Left ventricle myocardium inferior (tissue), 1 donor: ENCODE results near the gene SPOUT1. TPM values are rescaled to one million over a fixed set of nuclear protein-coding genes. Genes with fewer than 3 reads are reported as not detected.
"Not testable (repeated sequence)": the region's sequence is repeated elsewhere in the genome, so short reads cannot be mapped to it uniquely, and the experiment has no call there.

ENCODE experiments used
- DNase-seq: peaks from one replicate; pipeline ENCODE4 v3.0.0-alpha.2; 2020
- H3K27ac ChIP-seq: fragments of 200-600 bp; replicated peaks from 2 replicates; pipeline ENCODE4 v1.8.0; 2021
- H3K27me3 ChIP-seq: fragments of 200-600 bp; 2 replicates; pipeline ENCODE4 v1.8.0; 2021; ENCODE audit warnings: low read depth
- H3K36me3 ChIP-seq: fragments of 200-600 bp; 2 replicates; pipeline ENCODE4 v1.8.0; 2021
- H3K4me1 ChIP-seq: fragments of 200-600 bp; 2 replicates; pipeline ENCODE4 v1.8.0; 2021
- H3K4me3 ChIP-seq: fragments of 200-600 bp; 2 replicates; pipeline ENCODE4 v1.8.0; 2021; ENCODE audit warnings: mild to moderate bottlenecking, moderate library complexity
- H3K9me3 ChIP-seq: fragments of 200-600 bp; replicated peaks from 2 replicates; pipeline ENCODE4 v1.8.0; 2021
- CTCF ChIP-seq: fragments of 200-600 bp; IDR thresholded peaks from 2 replicates; pipeline ENCODE4 v1.8.0; 2021; ENCODE audit warnings: antibody characterized with exemption, mild to moderate bottlenecking, borderline replicate concordance
- intact Hi-C: fragments of 100-400 bp; cut with micrococcal nuclease; formaldehyde crosslinking; loops from one replicate; pipeline ENCODE4 v1.11.0; 2022
- total RNA-seq: library from RNA; stranded (reverse); fragmentation: NEBNext Ultra II Directional; extraction: Animal tissue kit (Norgen Biotek cat#: 25700); gene quantifications from one replicate; pipeline ENCODE4 v1.2.1, GENCODE V29; 2021
- donor health status: DM: no; HTN: yes; CAD: no; lungs with severe emphysema.

The SPOUT1 gene
- total RNA-seq, 1 donor from 2014 or later: 17.5 TPM

GRCh38 chr9:128862401-128862851 is 32.8 kb upstream of the SPOUT1 start:
- H3K27ac ChIP-seq: peak overlapping the region; percentile 46
- H3K4me1 ChIP-seq: peaks cover 23% of the 10 kb centered on the region
- no peaks in the 10 kb centered on the region for H3K9me3 ChIP-seq
- H3K27me3 ChIP-seq: no peaks in the 10 kb centered on the region
- TF ChIP-seq CTCF: no peak
- no peaks in the 10 kb centered on the region for H3K36me3 ChIP-seq
- DNase-seq: peak; percentile 28
- intact Hi-C loops: loop anchor here (5.0 kb wide), 1 partner anchor 65 kb away; no protein-coding TSS in a partner anchor
- H3K4me3 ChIP-seq: no peak overlapping the region

DNA sequence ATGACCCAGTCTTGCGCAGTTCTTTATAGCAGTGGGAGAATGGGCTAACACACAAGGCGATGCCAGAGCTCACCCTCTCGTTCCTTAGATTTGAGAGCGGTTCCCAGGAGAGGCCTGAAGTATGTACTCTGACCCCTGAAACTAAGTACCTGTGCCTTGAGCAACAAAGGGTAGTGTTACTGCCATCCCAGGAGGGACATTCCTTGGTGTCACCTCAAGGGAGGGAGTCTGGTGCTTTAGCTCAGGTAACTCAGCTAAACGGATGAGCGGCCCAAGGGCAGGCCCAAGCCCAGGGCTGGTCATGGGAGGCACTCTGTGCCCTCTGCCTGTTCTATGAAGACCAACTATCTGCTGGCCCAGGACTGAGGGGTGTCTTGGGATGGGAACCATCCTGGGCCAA is 31.9 kb upstream of the SPOUT1 start:
- peak overlapping the region; percentile 46 for H3K27ac ChIP-seq

DNA sequence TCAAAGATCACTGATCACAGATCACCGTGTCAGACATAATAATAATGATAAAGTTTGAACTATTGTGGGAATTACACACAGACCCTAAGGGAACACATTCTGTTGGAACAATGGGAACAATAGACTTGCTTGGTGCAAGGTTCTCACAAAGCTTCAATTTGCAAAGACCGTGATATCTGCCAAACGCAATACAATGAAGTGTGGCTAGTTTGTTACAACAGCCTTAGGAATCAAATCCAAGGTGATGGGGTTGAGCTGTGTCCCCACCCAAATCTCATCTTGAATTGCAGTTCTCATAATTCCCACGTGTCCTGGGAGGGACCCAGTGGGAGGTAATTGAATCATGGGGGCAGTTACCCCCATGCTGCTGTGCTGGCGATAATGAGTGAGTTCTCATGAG is 31.3 kb upstream of the SPOUT1 start:
- no peak overlapping the region for H3K4me3 ChIP-seq
- H3K9me3 ChIP-seq: no peaks in the 10 kb centered on the region
- H3K4me1 ChIP-seq: peaks cover 23% of the 10 kb centered on the region
- intact Hi-C loops: loop anchor here (5.0 kb wide), 1 partner anchor 66 kb away; no protein-coding TSS in a partner anchor
- no peak for TF ChIP-seq CTCF
- H3K27me3 ChIP-seq: no peaks in the 10 kb centered on the region
- DNase-seq: no peak
- no peaks in the 10 kb centered on the region for H3K36me3 ChIP-seq
- H3K27ac ChIP-seq: no peak overlapping the region

More for the DNA sequence above, 31.9 kb upstream of the SPOUT1 start:
- H3K9me3 ChIP-seq: no peaks in the 10 kb centered on the region
- H3K4me3 ChIP-seq: no peak overlapping the region
- TF ChIP-seq CTCF: no peak
- no peaks in the 10 kb centered on the region for H3K36me3 ChIP-seq
- H3K27me3 ChIP-seq: no peaks in the 10 kb centered on the region
- no peak for DNase-seq
- H3K4me1 ChIP-seq: peaks cover 23% of the 10 kb centered on the region
- intact Hi-C loops: loop anchor here (5.0 kb wide), 1 partner anchor 66 kb away; no protein-coding TSS in a partner anchor

GRCh38 chr9:128858476-128858875 is 28.9 kb upstream of the SPOUT1 start:
- H3K9me3 ChIP-seq, DNase-seq, H3K27me3 ChIP-seq, intact Hi-C loops, H3K27ac ChIP-seq, H3K36me3 ChIP-seq, H3K4me3 ChIP-seq: not testable (repeated sequence)
- H3K4me1 ChIP-seq: peaks cover 18% of the 10 kb centered on the region

GRCh38 chr9:128854454-128854853 is 24.9 kb upstream of the SPOUT1 start:
- H3K36me3 ChIP-seq, H3K27me3 ChIP-seq, H3K4me3 ChIP-seq, DNase-seq, H3K4me1 ChIP-seq, intact Hi-C loops, H3K27ac ChIP-seq: not testable (repeated sequence)
- H3K9me3 ChIP-seq: peaks cover 15% of the 10 kb centered on the region

DNA sequence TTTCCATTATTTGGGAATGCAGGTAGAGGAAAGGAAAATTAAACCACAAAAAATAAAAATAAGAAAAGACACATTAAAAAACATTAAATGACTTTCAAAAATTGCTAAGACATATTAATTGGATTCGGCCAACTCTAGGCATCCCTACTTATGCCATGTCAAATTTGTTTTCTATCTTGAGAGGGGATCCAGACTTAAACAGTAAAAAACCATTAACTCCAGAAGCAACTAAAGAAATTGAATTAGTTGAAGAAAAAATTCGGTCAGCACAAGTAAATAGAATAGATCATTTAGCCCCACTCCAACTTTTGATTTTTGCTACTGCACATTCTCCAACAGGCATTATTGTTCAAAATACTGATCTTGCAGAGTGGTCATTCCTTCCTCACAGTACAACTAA is 23.1 kb upstream of the SPOUT1 start:
- H3K27me3 ChIP-seq, H3K36me3 ChIP-seq, H3K27ac ChIP-seq, H3K4me1 ChIP-seq, DNase-seq, H3K4me3 ChIP-seq, intact Hi-C loops: not testable (repeated sequence)
- H3K9me3 ChIP-seq: peaks cover 20% of the 10 kb centered on the region

- H3K36me3 ChIP-seq, DNase-seq, intact Hi-C loops, H3K27ac ChIP-seq, H3K4me3 ChIP-seq, H3K4me1 ChIP-seq, H3K27me3 ChIP-seq: not testable (repeated sequence)
- TF ChIP-seq CTCF: peak; percentile 65
- peaks cover 21% of the 10 kb centered on the region for H3K9me3 ChIP-seq
Measured at GRCh38 chr9:128851779-128852600, 22.4 kb upstream of the SPOUT1 start.

DNA sequence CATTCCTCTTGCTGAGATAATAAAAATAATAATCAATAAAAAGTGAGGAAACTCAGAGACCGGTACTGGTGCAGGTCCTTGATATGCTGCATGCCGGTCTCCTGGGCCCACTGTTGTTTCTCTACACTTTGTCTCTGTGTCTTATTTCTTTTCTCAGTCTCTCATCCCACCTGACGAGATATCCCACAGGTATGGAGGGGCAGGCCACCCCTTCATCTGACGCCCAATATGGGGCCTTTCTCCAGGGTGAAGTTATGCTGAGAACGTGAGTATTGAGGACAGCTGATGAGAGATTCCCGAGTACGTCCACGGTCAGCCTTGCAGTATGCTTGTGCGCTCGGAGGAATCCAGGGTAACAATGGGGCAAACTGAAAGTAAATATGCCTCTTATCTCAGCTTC is 21.4 kb upstream of the SPOUT1 start:
- peaks cover 21% of the 10 kb centered on the region for H3K9me3 ChIP-seq
- DNase-seq, H3K4me3 ChIP-seq, H3K27me3 ChIP-seq, H3K27ac ChIP-seq, intact Hi-C loops, H3K36me3 ChIP-seq, H3K4me1 ChIP-seq: not testable (repeated sequence)
